Subcutaneous abdominal adipose tissue (tissue), 5 donors: ENCODE measurements around the gene ELMO3.

Source experiments
- H3K27ac ChIP-seq: one replicate; pipeline ENCODE4 v1.7.0; 2013; ENCODE audit warnings: low read depth, mild to moderate bottlenecking, inconsistent platforms, low read length, moderate library complexity
- H3K27me3 ChIP-seq, 5 donors: one replicate each; pipeline ENCODE4 v1.7.0; 2013; ENCODE audit warnings: low read length in 5 of 5, inconsistent platforms in 1 of 5; ENCODE audit not compliant: control insufficient read depth in 5 of 5, insufficient read depth in 4 of 5
- H3K36me3 ChIP-seq, 5 donors: one replicate each; pipeline ENCODE4 v1.7.0; 2013; ENCODE audit warnings: low read length in 5 of 5; ENCODE audit not compliant: control insufficient read depth in 5 of 5, insufficient read depth in 5 of 5
- H3K4me1 ChIP-seq, 5 donors: one replicate each; pipeline ENCODE4 v1.7.0; 2013; ENCODE audit warnings: low read length in 5 of 5, mild to moderate bottlenecking in 3 of 5, moderate library complexity in 1 of 5; ENCODE audit not compliant: control insufficient read depth in 5 of 5, insufficient read depth in 5 of 5
- H3K4me3 ChIP-seq, 5 donors: one replicate each; pipeline ENCODE4 v1.7.0; 2013; ENCODE audit warnings: low read length in 5 of 5, low read depth in 1 of 5
- H3K9ac ChIP-seq, 5 donors: one replicate each; pipeline ENCODE4 v1.7.0; 2013; ENCODE audit warnings: low read length in 5 of 5, mild to moderate bottlenecking in 4 of 5, moderate library complexity in 3 of 5
- H3K9me3 ChIP-seq, 5 donors: one replicate each; pipeline ENCODE4 v1.7.0; 2013; ENCODE audit warnings: low read length in 5 of 5; ENCODE audit not compliant: control insufficient read depth in 5 of 5
- donor health status: healthy.
- donor health status: healthy.
- donor health status: healthy.
- donor health status: healthy.
- donor health status: healthy.

Gene ELMO3

DNA sequence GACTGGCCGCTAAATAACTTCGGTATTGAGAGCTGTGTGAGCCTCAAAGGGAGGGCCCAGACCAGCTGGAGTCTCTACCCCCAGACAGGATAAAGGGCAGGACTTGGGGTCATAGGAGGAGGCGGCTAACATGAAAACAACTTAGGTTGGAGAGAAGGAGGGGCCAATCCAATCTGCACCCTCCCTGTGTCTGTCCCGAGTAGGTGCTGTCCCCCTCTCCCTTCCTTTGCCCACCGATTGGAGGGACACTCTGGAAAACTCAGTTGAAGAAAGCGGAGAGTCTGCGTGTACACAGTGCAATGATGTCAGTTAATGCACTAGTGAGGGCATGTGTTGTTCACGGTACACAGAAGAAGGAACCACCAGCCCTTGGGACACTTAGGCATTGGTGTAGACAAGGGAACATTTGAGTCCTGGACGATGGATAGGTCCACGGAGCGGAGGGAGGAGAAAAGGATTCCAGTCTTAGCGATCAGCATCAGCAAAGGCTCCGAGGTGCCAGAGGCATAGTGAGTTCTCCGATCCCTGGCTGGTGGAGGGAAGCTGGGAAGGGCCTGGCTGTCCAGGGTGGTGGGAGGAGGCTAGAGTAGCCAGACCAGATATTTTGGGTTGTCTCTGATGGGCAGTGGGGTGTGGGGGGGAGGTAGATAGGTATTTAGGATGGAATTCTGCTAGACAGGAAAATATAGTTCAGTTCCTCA, 27.8 kb upstream of the ELMO3 start:
- Histone ChIP-seq H3K9ac (peak overlapping the region; percentile 22 to 72 (median 64)), H3K36me3 (peaks cover 0 to 14% (median 3%) of the 10 kb centered on the region in 5 donors), H3K27me3 (no peaks in the 10 kb centered on the region), H3K9me3 (no peaks in the 10 kb centered on the region), H3K4me1 (peaks cover 5 to 61% (median 56%) of the 10 kb centered on the region in 5 donors), H3K4me3 (peak overlapping the region; percentile 35 to 61 (median 46)), H3K27ac (peak overlapping the region; percentile 87)

DNA sequence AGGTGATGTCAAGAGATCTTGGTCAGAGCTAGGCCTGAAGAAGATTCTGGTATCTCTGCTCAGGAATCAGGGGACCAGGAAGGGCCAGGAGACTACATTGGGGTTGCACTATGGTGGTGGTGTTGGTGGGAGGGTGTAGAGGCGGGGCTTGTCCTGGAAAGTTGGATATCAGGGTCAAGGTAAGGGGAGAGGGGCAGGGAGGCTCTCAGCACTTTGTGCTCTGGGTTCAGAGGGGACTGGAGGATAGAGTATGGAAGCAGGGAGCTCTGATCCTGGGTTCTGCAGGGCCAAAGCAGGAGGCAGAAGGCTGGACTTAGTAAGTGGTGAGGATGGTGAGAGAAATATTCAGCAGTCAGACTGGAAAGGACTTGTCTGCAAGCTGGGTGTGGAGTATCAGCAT, 25.6 kb upstream of the ELMO3 start:
- Histone ChIP-seq H3K4me1 (peaks cover 5 to 64% (median 60%) of the 10 kb centered on the region in 5 donors), H3K9me3 (no peaks in the 10 kb centered on the region), H3K27ac (peak overlapping the region; percentile 69), H3K36me3 (peaks cover 0 to 10% (median 4%) of the 10 kb centered on the region in 5 donors), H3K27me3 (no peaks in the 10 kb centered on the region), H3K4me3 (peak overlapping the region; percentile 56 to 74 (median 63)), H3K9ac (peak overlapping the region in 2 of 5 donors; percentile 56 to 74)

DNA sequence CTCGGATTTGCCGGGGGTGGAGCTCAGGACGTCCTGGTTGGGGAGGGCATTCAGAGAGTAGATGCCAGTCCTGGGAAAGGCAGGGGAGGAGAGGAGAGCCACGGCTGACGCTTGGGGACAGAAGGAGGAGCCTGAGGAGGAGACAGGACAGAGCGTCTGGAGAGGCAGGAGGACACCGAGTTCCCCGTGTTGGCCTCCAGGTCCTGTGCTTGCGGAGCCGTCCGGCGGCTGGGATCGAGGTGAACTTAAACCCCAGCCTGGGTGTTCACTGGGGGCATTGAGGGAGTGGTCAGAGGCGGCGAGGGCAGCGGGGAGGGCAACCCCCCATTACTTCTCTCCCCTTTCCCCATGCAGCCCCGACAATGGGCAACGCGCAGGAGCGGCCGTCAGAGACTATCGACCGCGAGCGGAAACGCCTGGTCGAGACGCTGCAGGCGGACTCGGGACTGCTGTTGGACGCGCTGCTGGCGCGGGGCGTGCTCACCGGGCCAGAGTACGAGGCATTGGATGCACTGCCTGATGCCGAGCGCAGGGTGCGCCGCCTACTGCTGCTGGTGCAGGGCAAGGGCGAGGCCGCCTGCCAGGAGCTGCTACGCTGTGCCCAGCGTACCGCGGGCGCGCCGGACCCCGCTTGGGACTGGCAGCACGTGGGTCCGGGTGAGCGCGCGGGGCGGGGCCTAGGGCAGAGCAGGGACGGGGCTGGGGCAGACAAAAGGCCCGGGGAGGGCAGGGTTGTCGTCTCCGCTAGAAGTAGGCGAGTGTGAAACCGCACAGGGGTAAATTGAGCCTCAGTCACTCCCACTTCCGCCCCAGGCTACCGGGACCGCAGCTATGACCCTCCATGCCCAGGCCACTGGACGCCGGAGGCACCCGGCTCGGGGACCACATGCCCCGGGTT, 24.9 kb upstream of the ELMO3 start:
- H3K36me3 ChIP-seq: peaks cover 0 to 10% (median 4%) of the 10 kb centered on the region in 5 donors
- H3K27ac ChIP-seq: peak overlapping the region; percentile 69
- H3K4me1 ChIP-seq: peaks cover 5 to 67% (median 63%) of the 10 kb centered on the region in 5 donors
- H3K9ac ChIP-seq: peak overlapping the region in 4 of 5 donors; percentile 56 to 74 (median 58)
- H3K9me3 ChIP-seq: no peaks in the 10 kb centered on the region
- H3K4me3 ChIP-seq: peak overlapping the region; percentile 56 to 74 (median 63)
- H3K27me3 ChIP-seq: no peaks in the 10 kb centered on the region

DNA sequence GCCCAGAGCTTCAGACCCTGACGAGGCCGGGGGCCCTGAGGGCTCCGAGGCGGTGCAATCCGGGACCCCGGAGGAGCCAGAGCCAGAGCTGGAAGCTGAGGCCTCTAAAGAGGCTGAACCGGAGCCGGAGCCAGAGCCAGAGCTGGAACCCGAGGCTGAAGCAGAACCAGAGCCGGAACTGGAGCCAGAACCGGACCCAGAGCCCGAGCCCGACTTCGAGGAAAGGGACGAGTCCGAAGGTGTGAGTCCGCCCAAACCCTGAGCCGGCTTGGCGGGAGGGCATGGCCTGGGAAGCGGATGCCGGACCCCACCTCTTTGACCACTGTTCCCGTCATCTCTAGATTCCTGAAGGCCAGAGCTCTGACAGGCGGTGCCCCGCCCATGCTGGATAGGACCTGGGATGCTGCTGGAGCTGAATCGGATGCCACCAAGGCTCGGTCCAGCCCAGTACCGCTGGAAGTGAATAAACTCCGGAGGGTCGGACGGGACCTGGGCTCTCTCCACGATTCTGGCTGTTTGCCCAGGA, 24.2 kb upstream of the ELMO3 start:
- H3K27me3 ChIP-seq: no peaks in the 10 kb centered on the region
- H3K36me3 ChIP-seq: peaks cover 0 to 10% (median 4%) of the 10 kb centered on the region in 5 donors
- peak overlapping the region in 4 of 5 donors; percentile 56 to 65 (median 58) for H3K9ac ChIP-seq
- H3K4me3 ChIP-seq: peak overlapping the region in 4 of 5 donors; percentile 61 to 74 (median 66)
- no peaks in the 10 kb centered on the region for H3K9me3 ChIP-seq
- peaks cover 5 to 60% (median 56%) of the 10 kb centered on the region in 5 donors for H3K4me1 ChIP-seq
- peak overlapping the region; percentile 16 for H3K27ac ChIP-seq

DNA sequence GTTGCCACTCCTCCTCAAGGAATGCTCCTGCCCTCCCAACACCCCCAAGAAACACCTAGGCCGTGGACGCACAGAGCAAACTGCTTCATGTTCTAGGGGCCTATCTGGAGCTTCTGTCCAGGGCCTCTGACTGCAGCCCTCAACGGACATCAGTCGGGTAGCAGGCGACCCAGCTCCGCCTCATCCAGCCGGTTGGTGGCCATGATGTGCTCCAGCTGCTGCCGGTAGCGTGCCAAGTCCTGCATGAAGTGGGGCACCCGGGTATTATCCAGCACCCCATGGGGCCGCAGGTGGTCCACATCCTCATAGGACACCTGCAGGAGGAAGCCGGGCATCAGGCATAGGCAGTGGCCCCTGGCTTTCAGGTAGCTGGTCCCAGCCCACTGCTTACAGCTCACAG, 22.3 kb upstream of the ELMO3 start:
- Histone ChIP-seq H3K27me3 (no peaks in the 10 kb centered on the region), H3K36me3 (peaks cover 0 to 10% (median 4%) of the 10 kb centered on the region in 5 donors), H3K27ac (no peak overlapping the region), H3K9ac (no peak overlapping the region), H3K4me3 (no peak overlapping the region), H3K9me3 (no peaks in the 10 kb centered on the region), H3K4me1 (peaks cover 8 to 55% (median 44%) of the 10 kb centered on the region in 5 donors)

DNA sequence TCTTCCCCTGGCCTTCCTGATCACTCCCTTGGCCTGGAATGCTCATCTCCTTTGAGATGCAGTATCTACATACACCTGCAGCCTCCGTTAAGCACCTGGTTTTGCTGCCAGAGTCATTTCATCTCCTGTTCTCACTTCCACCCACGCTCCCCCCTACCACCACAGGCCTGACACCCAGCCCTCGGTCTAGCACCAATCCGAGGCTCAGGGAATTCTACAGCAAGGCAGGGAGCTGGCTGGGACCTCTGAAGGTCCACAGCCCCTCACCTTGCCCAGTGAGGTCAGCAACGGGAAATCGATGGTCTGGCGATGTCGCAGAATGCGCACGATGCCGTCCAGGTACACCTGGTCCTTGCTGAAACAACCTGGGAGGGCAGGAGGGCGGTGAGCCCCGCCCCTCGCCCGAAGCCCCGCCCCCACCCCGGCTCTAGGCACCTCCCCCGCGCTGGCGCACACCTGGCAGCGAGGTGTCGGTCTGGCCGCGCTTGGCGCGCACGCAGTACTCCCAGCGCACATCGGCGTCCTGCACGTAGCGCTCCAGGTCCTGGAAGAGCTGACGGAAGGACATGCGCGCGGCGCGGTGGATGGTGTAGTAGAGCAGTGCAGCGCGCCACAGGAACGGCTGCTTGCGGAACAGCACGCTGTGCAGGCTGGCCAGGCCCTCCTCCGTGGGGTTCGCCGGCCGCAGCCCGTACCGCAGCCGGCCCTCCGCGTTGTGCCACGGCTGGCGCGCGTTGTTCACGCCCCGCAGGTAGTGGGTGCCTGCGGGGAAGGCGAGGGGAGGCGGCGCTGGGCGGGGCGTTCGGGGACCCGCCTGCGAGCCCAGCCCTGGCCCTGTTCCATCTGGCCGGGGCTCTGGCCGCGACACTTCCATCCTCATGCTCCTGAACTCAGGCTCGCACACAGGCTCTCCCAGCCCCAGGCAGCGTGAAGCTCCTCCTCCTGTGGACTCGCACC, 20.9 kb upstream of the ELMO3 start:
- no peak overlapping the region for H3K27ac ChIP-seq
- H3K36me3 ChIP-seq: peaks cover 0 to 10% (median 4%) of the 10 kb centered on the region in 5 donors
- no peaks in the 10 kb centered on the region for H3K9me3 ChIP-seq
- H3K4me3 ChIP-seq: peak overlapping the region in 4 of 5 donors; percentile 50 to 69 (median 52)
- no peaks in the 10 kb centered on the region for H3K27me3 ChIP-seq
- H3K9ac ChIP-seq: peak overlapping the region in 1 of 5 donors; percentile 48
- peaks cover 8 to 53% (median 47%) of the 10 kb centered on the region in 5 donors for H3K4me1 ChIP-seq

DNA sequence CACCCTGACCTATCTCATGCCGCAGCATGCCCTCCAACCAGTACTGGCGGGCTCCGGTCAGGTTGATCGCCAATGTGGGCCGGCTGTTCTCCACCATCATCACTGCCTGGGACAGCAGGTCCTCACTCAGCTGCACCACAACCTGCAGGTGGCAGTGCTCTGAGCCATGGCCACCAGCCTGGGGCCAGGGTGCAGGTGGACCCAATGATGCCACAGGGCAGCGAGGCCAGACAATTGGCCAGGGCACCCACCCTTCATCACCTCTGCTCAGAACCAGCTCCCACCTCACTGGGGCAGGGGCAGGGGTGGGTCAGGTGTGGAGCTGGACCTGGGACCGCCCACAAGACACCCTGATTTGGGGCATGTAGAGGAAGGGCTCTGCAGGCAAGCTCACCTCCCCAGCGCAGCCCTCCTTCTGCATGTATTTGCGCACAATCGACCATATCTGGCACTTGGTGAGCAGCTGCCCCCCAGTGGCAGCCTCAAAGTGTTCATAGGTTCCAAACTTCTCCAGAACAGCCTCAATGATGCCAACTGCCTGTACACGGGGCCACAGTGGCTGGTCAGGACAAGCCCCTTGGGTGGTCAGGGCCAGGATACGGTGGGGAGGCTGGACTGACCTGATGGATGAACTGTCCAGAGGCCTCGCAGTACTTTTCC, 19.4 kb upstream of the ELMO3 start:
- no peaks in the 10 kb centered on the region for H3K27me3 ChIP-seq
- H3K9ac ChIP-seq: no peak overlapping the region
- H3K4me1 ChIP-seq: peaks cover 5 to 48% (median 41%) of the 10 kb centered on the region in 5 donors
- H3K36me3 ChIP-seq: peaks cover 0 to 10% (median 4%) of the 10 kb centered on the region in 5 donors
- H3K4me3 ChIP-seq: no peak overlapping the region
- H3K27ac ChIP-seq: no peak overlapping the region
- no peaks in the 10 kb centered on the region for H3K9me3 ChIP-seq

DNA sequence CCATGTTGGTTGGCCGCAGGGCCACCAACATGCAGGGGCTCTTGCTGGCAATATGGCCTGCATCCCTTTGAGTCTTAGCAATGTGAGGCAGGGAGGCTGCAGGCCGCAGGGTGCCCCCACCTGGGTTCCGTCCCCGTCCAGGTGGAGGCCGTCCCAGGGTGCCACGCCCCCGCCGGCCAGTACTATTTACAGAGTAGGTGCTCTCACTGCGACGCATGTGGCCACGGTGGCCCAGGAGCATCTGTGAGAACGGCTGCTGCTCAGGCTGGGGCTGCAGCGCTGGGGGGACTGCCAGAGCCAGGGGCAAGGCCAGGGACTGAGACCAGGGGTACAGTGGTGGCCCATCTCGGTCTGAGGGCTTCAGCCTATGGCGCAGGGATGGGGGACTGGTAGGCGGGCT, 18.8 kb upstream of the ELMO3 start:
- no peak overlapping the region for H3K9ac ChIP-seq
- H3K27ac ChIP-seq: no peak overlapping the region
- H3K36me3 ChIP-seq: peaks cover 0 to 6% (median 2%) of the 10 kb centered on the region in 5 donors
- no peaks in the 10 kb centered on the region for H3K27me3 ChIP-seq
- H3K4me3 ChIP-seq: no peak overlapping the region
- no peaks in the 10 kb centered on the region for H3K9me3 ChIP-seq
- H3K4me1 ChIP-seq: peaks cover 3 to 48% (median 41%) of the 10 kb centered on the region in 5 donors

DNA sequence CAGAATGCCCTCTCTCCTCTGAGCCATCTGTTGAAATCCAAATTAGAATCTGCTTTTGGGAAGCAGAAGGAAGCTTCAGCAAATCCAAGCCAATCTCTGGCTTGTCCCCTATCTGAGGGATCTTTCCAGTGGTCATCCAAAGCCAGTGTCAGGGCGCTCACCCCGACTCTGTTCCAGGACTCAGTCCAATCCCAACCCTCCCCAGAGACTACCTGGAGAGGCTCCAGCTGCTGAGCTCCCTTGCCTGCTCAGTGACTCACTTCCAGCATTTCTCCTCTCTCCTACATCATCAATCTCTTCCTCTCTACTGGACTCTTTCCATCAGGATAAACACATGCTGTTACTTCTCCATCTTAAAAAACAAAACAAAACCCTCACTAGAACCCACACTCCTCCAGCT, 17.6 kb upstream of the ELMO3 start:
- H3K27ac ChIP-seq: no peak overlapping the region
- H3K9me3 ChIP-seq: no peaks in the 10 kb centered on the region
- no peak overlapping the region for H3K4me3 ChIP-seq
- no peak overlapping the region for H3K9ac ChIP-seq
- peaks cover 3 to 52% (median 42%) of the 10 kb centered on the region in 5 donors for H3K4me1 ChIP-seq
- peaks cover 0 to 5% (median 0%) of the 10 kb centered on the region in 5 donors for H3K36me3 ChIP-seq
- H3K27me3 ChIP-seq: no peaks in the 10 kb centered on the region
